ENCODE measurements around the gene IL4R.

- TF ChIP-seq CTCF (conservative IDR thresholded peaks at IDR 0.05 in 1 of 2, IDR thresholded peaks at IDR 0.05 in 1 of 2; ENCODE audit: low read depth in 1 of 2, low read length in 2 of 2) (no peak), EZH2 (IDR thresholded peaks at IDR 0.05; ENCODE audit: low read length, missing control alignments) (no peak)
Observed at GRCh38 chr16:27378871-27379481, 65.2 kb downstream of the IL4R start.

Data from fibroblast of lung (primary cell).